T-helper 17 cell (primary cell): Measurements from ENCODE around the gene ARHGEF5. TPM values are rescaled to one million over a fixed set of nuclear protein-coding genes. Genes with fewer than 3 reads are reported as not detected.
"Not testable (repeated sequence)": the region's sequence is repeated elsewhere in the genome, so short reads cannot be mapped to it uniquely, and the experiment has no call there.

Experiments
- ATAC-seq: fragments of 150-1000 bp; cut with Tn5 transposase; 2 replicates; pipeline ENCODE4 v1.10.0; 2021; ENCODE audit warnings: mild to moderate bottlenecking, moderate library complexity
- DNase-seq, 3 donors: peaks; one replicate each; pipeline versions ENCODE4 v3.0.0 to v3.0.0-alpha.2; 2020 to 2021
- H3K9me3 ChIP-seq: one replicate; pipeline ENCODE4 v1.7.0; 2013; ENCODE audit warnings: low read length, mild to moderate bottlenecking; ENCODE audit not compliant: control insufficient read depth, poor library complexity, severe bottlenecking
- H3K27ac Mint-ChIP-seq: one replicate; pipeline ENCODE4 v1.8.0; 2022; ENCODE audit warnings: mild to moderate bottlenecking, moderate library complexity, mixed read lengths
- H3K27me3 Mint-ChIP-seq: one replicate; pipeline ENCODE4 v1.8.0; 2022; ENCODE audit warnings: mixed read lengths
- H3K36me3 Mint-ChIP-seq: one replicate; pipeline ENCODE4 v1.8.0; 2022; ENCODE audit warnings: low read depth, mixed read lengths
- H3K4me1 Mint-ChIP-seq: one replicate; pipeline ENCODE4 v1.8.0; 2022; ENCODE audit warnings: mild to moderate bottlenecking, mixed read lengths
- H3K4me3 Mint-ChIP-seq: one replicate; pipeline ENCODE4 v1.8.0; 2022; ENCODE audit warnings: mild to moderate bottlenecking, moderate library complexity, mixed read lengths
- total RNA-seq, 4 donors: library from RNA in 2 of 4; stranded (reverse) in 2 of 4; gene quantifications; one replicate each; pipeline ENCODE4 v1.2.3 and lab custom pipeline; 2022 to 2026

Gene ARHGEF5
- total RNA-seq, 2 donors from 2014 or later = 4.2 to 12.4 TPM

GRCh38 chr7:144415858-144416257 is 60.7 kb downstream of the ARHGEF5 start:
- H3K4me1 Mint-ChIP-seq = peaks cover 5% of the 10 kb centered on the region
- H3K4me3 Mint-ChIP-seq = no peak overlapping the region
- ATAC-seq (no peak), DNase-seq (no peak)
- peaks cover 38% of the 10 kb centered on the region for H3K27me3 Mint-ChIP-seq
- H3K9me3 ChIP-seq = no peaks in the 10 kb centered on the region
- peaks cover 2% of the 10 kb centered on the region for H3K36me3 Mint-ChIP-seq
- H3K27ac Mint-ChIP-seq = no peak overlapping the region

GRCh38 chr7:144416341-144416740 is 61.1 kb downstream of the ARHGEF5 start:
- H3K27ac Mint-ChIP-seq = no peak overlapping the region
- H3K27me3 Mint-ChIP-seq = peaks cover 35% of the 10 kb centered on the region
- DNase-seq (no peak), ATAC-seq (no peak)
- peaks cover 4% of the 10 kb centered on the region for H3K4me1 Mint-ChIP-seq
- no peak overlapping the region for H3K4me3 Mint-ChIP-seq
- peaks cover 2% of the 10 kb centered on the region for H3K36me3 Mint-ChIP-seq
- no peaks in the 10 kb centered on the region for H3K9me3 ChIP-seq

GRCh38 chr7:144418931-144419330 is 63.7 kb downstream of the ARHGEF5 start:
- not testable (repeated sequence) for H3K4me3 Mint-ChIP-seq, H3K9me3 ChIP-seq, H3K27ac Mint-ChIP-seq, H3K36me3 Mint-ChIP-seq, H3K4me1 Mint-ChIP-seq, ATAC-seq, DNase-seq
- peaks cover 33% of the 10 kb centered on the region for H3K27me3 Mint-ChIP-seq

- H3K4me3 Mint-ChIP-seq, H3K36me3 Mint-ChIP-seq, H3K27ac Mint-ChIP-seq, H3K4me1 Mint-ChIP-seq, DNase-seq, H3K27me3 Mint-ChIP-seq, H3K9me3 ChIP-seq, ATAC-seq: not testable (repeated sequence)
Measured at GRCh38 chr7:144427539-144427938, 72.3 kb downstream of the ARHGEF5 start.

- H3K36me3 Mint-ChIP-seq = peaks cover 6% of the 10 kb centered on the region
- no peak overlapping the region for H3K27ac Mint-ChIP-seq
- no peak overlapping the region for H3K4me3 Mint-ChIP-seq
- ATAC-seq = no peak
- peaks cover 4% of the 10 kb centered on the region for H3K27me3 Mint-ChIP-seq
- no peaks in the 10 kb centered on the region for H3K9me3 ChIP-seq
- H3K4me1 Mint-ChIP-seq = no peaks in the 10 kb centered on the region
- no peak for DNase-seq
Measured at GRCh38 chr7:144428431-144428830, 73.2 kb downstream of the ARHGEF5 start.

Other genes starting within 250 kb of the ARHGEF5 start
- not detected for gene OR2A2, start 245.8 kb upstream of the ARHGEF5 start, total RNA-seq
- not detected for gene OR2A14, start 232.2 kb upstream of the ARHGEF5 start, total RNA-seq
- gene CTAGE4, start 171.9 kb upstream of the ARHGEF5 start, total RNA-seq = under 1 TPM in 1 of 2 donors, not detected in 1; 0.32 TPM
- 1 to 10 TPM in 1 of 2 donors, not detected in 1; 2.2 TPM for gene ARHGEF35, start 159.6 kb upstream of the ARHGEF5 start, total RNA-seq
- under 1 TPM in 1 of 2 donors, not detected in 1; 0.07 TPM for gene OR2A42, start 115.8 kb upstream of the ARHGEF5 start, total RNA-seq
- 1 to 10 TPM; 1.2 to 6.5 TPM for gene OR2A7, start 90.6 kb upstream of the ARHGEF5 start, total RNA-seq
- 1 to 10 TPM in 1 of 2 donors, under 1 TPM in 1; 0.47 to 1.6 TPM for gene CTAGE8, start 86.1 kb upstream of the ARHGEF5 start, total RNA-seq
- not detected for gene OR2A1, start 43.0 kb upstream of the ARHGEF5 start, total RNA-seq
- not detected for gene NOBOX, start 48.3 kb downstream of the ARHGEF5 start, total RNA-seq